ENCODE measurements around the gene ME3.
A peak's percentile ranks its signal among the peaks of the same experiment; 100 is the strongest.

Gene ME3

GRCh38 chr11:86468169-86468568 lies 204.2 kb downstream of the ME3 start:
- DNase-seq (ENCODE audit: low read depth in 2 of 3, low spot score in 2 of 3), result no peak

DNA sequence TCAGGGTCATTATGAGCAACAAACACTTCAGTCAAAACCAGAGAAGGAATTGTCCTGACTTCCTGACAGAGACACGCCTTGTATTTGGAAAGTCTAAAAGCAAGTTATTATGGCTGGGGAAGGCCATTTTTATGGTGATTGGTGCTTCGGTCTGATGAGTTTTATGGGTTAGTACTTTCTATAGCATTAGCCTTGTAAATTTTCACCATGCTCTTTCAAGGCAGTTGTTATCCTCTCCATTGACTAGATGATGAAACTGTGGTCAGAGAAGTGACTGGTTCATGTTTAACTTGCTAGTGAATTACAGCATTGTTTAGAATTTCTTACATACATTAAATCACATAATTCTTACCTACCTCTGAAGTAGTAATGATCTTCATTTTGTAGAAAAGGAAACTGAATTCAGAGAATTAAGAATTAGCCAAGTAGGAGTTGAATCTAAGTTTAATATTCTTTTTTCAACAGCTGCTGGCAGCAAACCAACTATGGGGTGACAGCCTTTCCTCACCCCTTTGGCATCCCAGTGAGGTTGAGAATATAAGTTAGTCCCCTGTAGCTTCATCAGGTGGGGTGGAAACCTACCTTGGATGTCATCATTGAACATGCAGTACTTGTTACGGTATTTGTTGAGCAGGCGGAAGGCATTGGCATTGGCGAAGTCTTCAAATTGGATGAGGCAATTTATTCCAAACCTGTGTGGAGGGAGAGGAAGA lies 207.8 kb downstream of the ME3 start:
- no peak for DNase-seq (ENCODE audit: low read depth in 2 of 3, low spot score in 2 of 3)

DNA sequence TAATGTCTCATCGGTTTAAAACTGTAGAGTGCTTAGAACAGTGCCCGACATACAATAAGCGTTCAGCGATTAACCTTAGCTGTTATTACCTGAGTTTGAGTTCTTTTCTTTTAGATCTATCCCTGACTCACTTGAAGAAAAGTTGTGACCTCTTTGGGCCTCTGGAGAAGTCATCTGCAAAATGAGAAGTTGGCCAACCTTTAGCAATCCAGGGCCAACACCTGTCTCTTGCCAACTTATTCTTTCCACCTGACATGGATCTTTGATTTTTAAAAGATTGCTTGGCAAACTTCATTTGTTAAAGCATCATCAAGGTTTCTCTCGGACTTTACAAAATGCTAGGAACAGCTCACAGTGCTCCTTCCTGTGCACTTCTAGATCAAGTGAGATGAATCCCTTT lies 208.5 kb downstream of the ME3 start:
- DNase-seq (ENCODE audit: low read depth in 2 of 3, low spot score in 2 of 3), result no peak

DNA sequence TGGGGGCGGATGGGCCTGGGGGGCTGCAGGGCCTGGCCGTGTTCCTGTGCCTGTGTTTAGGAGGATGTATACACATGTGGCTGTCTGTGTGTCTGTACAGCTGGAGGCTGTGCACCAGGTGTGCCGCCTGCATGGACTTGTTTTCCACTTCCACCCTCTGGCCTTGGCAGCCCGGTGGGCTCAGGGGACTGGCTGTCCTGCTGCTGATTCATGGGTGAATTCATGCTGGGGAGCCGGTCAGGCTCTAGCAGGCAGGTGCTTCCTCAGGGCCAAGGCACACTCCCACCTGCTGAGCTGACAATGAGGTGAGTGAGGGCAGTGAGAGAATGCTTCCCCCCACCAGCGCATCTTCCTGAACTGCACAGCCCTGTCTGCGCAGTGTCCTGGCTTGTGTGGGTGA lies 209.3 kb downstream of the ME3 start:
- DNase-seq (ENCODE audit: low read depth in 2 of 3, low spot score in 2 of 3), result no peak

DNA sequence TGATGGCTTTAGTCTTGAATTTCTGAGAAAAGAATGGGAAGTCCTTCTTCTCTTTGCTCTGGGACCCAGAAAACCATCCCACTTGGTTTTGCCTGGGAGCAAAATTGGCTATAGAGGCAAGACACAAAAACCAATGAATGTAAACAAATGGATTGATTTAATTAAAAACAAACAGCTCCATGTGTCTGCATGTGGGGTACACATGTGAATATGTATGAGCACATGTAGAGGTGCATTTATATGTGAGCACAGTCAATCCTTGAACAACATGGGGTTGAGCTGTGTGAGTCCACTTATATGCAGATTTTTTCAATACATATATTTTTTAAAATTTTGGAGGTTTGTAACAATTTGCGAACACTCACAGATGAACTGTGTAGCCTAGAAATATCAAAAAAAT lies 210.5 kb downstream of the ME3 start:
- DNase-seq (ENCODE audit: low read depth in 2 of 3, low spot score in 2 of 3), result no peak

DNA sequence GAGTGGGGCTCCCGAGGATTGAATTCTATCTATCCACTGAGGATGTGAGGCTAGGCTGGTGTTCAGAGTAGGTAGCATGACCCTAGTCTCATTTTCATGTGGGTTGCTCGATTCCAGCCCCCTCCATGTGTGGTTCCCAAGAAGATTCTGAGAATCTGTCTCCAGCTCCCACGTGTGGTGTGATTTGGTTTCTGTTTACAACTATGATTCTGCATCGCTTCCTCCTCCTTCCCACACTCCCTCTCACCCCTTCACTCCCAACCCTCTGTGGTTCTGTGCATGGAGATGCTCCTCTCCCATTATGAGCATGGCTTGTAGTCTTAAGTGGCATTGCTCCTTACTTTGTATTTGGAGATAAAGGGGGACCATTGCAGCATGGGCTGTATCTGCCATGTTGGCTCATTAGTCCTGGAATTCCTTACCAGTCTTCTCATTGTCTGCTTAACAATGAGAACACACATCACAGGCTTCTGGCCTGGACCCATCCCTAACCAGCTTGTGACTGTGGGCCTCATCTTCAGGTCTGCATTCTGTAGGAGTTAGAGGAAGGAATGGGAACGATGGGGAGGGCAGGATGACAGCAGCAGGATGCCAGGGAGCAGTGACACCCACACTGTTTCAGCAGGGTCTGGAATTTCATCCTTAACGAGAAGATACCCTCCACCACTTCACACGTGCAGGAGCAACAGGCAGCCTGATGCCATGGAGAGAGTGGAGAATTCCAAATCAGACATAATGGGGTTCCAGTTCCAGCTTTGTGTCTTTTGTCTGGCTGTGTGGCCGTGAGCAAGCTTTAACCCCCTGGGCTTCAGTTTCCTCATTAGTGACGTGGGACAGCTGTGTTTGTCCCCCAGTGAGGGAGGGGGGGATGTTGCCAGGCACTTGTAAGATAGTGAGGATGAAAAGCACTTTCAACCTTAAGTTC lies 211.7 kb downstream of the ME3 start:
- DNase-seq (ENCODE audit: low read depth in 2 of 3, low spot score in 2 of 3), result no peak

DNA sequence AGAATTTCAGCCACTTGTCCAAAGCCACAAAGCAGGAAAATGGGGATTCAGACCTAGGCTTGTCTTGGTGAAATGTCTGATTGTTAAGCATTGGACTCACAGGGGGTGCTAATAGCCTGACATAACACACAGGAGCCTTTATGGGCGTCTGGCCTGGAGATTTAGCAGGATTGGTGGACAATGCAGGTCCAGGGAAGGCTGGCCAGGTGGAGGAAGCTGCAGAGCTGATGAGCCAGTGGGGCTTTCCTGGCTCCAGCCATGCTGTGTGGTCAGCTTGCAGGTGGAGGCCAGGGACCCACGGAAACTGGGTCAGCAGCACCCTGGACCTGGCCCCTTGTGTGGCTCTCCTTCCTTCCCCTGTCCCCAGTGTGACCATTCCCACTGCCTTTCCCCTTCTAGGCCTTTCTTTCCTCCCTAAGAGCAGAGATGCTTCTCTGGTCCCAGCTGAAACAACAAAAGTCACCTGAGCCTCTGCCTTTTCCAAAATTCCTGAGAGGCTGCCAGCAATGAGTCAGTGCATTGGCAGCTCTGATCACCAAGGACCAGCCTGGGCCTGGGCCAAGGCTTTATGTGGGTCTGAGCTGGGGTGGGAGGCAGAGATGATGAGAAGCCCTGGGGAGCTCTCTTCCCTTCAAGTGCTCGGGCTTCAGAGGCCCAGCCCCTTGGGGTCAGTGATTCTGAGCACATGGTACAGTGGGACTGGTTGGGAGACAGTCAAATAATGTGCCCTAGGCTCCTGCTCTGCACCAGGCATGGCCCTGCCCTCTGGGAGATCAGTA lies 212.5 kb downstream of the ME3 start:
- no peak for DNase-seq (ENCODE audit: low read depth in 2 of 3, low spot score in 2 of 3)

DNA sequence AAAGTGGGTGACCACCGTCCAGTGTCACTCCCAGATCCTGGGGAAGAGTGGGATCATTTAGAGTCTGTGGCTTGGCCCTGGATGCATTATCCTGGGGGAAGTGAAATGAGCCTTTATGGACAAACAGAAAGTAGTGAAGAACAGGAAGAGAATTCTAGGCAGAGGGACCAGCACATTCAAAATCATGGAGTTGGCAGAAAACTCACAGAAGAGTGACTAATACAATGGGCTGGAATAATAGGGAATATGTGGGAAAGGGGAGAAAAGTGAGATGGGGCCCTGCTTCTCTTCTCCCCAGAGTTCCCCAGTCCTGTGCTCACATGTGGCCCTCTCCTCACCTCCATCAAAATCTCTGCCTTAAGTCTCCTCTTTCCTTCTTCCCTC lies 213.4 kb downstream of the ME3 start:
- DNase-seq (ENCODE audit: low read depth in 2 of 3, low spot score in 2 of 3), result no peak

DNA sequence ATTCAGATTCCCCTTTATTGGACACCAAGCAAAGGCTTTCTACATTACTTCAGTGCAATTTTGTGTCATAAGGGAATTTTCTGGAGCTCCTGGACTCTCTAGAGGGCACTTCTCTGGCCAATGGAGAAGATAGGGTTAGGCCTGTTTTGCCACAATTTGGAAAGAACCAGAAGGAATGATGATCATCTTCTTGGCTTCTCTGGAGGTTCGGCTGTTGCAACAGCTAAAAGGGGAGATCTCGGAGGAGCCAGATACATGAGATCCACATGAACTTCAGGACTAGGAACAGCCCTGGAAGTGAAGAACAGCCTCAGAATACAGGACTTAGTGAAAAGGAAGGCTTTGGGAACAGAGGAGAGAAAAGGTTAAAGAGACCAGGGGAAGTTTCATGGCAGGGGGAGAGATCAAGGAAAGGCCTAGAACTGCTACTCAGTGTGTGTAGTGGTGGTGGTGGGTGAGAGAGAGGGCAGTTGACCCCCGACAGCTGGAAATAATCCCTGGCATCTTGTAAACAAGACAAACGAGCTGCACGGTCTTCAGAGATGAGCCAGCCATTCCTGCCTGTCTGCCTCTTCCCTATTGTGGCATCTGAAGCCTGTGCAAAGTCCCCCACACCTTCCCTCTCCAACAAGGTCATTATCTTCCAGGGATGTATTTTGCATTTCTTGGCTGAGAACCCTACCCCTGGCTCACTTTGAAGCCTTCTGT lies 214.0 kb downstream of the ME3 start:
- no peak for DNase-seq (ENCODE audit: low read depth in 2 of 3, low spot score in 2 of 3)

DNA sequence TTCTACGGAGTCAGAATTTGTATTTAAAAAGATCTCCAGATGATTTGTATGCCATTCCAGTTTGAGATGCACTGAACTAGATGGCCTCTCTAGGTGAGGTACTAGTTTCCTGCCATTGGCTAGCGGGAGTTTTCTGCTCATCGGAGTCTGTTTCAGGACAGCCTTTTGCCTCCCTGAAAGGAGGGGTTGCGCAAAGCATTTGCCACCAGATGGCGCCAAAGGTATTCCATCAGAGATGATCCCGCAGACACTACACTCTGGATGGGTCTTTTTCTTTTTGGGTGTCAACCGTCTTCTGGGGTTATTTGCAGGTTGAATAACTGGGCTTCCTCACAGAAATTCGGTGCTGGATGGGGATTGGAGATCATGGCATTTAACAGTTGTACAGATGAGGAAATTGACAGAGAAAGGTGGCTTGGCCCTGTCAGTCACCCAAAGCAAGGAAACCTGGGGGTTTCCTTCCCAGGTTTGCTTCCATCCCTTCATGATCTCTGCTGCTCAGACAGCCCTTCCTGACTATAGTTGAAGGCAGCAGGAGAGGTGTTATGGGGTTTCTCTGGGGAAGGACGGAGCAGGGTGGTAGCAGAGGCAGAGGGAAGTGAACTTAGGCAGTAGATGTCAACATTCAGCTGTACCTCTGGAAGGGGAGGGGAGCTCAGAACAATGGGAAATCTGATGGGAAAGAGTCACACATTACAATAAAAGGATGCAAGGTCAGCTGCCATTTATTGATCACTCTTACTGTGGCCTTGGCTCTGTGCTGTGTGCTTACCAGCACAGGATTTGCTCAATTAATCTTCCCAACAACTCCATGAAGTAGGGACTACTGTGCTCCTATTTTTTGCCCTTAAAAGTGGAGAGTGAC lies 216.1 kb downstream of the ME3 start:
- peak in 2 of 3 experiments; percentile 56 to 84 for DNase-seq (ENCODE audit: low read depth in 2 of 3, low spot score in 2 of 3)

DNA sequence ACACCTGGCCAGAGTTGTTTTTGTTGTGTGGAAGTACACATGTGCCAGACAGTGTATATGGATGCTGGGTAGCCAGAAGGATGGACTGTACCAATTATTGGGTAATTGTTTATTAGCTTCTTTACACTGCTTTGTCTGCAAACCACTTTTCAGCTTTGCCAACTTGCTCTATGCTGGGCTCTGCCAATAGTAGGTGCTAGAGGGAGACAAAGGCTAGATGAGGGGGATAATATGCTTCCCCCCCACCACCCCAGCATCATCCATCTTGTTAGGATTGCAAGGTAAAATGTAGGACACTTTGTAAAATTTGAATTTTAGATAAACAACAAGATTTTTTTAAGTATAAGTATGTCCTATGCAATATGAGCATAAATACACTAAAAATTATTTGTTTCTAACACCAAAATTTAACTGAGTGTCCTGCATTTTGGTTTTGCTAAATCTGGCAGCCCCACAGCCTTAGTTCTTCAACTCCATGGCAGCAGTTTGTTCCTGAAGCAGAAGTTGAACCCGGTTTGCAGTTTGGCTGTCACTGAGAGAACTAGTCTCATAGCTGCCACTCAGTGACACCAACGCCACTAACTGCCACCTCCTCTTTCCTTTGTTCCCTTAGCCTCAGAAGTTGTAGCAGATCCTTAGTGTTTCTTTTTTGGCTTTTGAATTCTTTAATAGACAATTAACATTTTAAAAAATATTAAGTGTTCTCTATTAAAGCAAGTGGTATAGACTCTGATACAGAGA lies 219.0 kb downstream of the ME3 start:
- DNase-seq (ENCODE audit: low read depth in 2 of 3, low spot score in 2 of 3), result no peak

DNA sequence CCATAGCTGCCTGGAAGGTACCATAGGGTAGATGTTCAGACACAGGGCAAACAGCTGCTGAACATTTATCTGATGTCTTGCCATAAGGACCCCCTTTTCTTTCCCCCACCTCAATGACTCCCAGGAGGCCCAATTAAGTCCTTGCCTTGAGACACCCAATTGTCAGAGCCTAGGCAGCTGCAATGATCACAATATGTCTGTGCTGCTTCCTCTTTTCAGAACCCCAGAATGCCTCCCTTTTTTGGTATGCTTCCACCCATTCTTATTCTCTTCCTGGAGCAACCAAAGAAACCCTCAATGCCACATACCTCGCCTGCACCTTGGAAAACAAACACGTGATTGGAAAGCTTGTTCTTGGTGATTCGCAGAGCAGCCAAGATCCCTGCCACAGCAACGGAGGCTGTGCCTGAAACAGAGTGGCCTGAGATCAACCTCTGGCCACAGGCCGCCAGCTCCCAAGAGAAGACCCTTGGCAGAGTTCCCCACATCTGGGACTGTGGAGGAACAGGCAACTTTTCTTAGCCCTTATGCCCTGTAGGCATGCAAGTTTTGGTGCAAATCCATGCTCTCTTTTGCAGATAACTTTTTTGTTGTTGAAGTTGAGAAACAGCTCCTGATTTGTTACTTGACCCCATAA lies 222.3 kb downstream of the ME3 start:
- DNase-seq (ENCODE audit: low read depth in 2 of 3, low spot score in 2 of 3), result no peak

DNA sequence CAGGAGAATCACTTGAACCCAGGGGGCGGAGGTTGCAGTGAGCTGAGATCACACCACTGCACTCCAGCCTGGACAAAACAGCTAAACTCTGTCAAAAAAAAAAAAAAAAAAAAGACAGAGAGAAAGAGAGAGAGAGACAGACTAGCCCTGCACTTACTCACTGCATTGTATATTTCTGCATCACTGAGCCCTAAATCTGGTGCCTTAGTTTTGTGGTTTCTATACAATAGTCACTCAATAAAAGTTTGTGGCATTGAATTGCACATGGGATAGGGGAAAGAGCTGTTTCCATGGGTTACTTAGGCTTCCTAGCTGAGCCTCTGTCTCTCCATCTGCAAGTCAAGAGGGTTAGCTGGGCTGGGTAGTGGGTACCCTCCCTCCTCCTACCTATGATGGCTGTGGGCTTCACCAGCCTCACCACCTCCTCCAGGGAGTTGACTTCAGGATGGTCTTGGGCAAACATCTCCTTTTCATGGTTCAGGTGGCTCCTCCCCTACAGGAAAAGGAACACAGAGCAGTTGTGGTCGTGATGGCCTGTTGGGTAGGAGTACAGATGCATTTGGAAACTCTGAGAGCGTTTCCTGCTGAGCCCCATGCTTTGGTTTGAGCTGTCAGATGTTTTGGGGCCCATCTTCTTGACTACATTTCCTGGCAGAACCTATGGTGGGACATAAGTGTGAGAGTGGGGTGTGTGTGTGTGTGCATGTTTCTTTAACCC lies 224.5 kb downstream of the ME3 start:
- DNase-seq (ENCODE audit: low read depth in 2 of 3, low spot score in 2 of 3), result no peak

GRCh38 chr11:86446924-86447285 lies 225.5 kb downstream of the ME3 start:
- DNase-seq (ENCODE audit: low read depth in 2 of 3, low spot score in 2 of 3), result no peak

DNA sequence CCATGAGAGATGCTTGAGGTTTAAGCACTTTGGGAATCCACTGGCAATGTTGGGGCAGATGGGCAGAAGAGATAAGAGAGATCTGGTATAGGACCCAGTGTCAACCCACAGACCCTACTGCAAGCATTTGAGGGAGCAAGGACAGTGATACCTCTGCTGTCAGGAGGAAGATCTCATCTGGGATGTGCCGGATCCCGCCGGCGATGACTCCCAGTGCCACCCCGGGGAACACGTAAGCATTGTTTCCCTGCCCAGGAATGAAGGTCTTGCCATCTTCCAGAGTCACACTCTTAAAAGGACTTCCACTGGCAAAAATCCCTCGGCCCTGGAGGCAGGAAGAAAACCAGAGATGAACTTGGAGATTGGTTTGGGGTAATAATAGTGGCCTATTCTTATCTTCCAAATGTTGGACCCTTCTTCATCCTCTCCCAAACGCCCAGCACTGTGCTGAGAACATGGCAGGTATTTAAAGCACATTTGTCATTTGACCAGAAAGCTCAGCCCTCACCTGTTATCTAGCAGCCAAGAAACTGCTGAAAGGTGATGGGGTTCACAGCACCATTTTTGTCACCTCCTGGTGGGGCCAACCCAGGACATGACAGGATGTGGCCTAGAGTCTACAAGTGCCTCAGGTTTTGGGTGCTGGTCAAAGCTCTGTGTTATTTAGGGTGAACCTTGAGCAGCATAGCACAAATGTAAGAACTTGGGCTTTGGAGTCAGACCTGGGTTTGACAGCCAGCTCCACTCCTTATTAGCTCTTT lies 226.1 kb downstream of the ME3 start:
- DNase-seq (ENCODE audit: low read depth in 2 of 3, low spot score in 2 of 3), result no peak

DNA sequence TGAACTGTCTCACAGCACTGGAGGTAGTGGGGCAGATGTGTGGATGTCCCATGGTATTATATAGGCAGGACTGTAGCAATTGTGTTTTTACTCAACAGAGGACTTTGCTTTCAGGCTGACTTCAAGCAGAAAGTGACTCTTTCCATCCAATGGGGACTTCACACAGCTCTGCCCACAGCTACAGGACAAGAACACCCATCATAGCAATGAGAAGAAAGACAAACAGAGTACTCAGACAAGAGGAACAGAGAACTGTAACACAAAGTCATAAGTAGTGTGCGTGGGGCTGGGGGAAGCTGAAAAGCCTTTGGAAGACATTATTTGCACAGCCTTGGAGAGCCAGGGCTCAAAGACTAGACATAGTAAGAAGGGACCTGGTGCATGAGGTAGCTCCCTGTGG lies 227.4 kb downstream of the ME3 start:
- no peak for DNase-seq (ENCODE audit: low read depth in 2 of 3, low spot score in 2 of 3)

- no peak for DNase-seq (ENCODE audit: low read depth in 2 of 3, low spot score in 2 of 3)
These were observed 229.0 kb downstream of the ME3 start for GRCh38 chr11:86443415-86443814.

- no peak for DNase-seq (ENCODE audit: low read depth in 2 of 3, low spot score in 2 of 3)
These were observed 229.6 kb downstream of the ME3 start for GRCh38 chr11:86442827-86443226.

Measured in activated CD8-positive, alpha-beta memory T cell treated with anti-CD3 and anti-CD28 coated beads for 48 hours (primary cell).